ENCODE results near the gene NLGN4Y. TPM values are rescaled to one million over a fixed set of nuclear protein-coding genes. Genes with fewer than 3 reads are reported as not detected.

NLGN4Y gene
- total and polyA plus RNA-seq, 10 of the 15 experiments (the other 5 are each of a cell fraction or from before 2014, with no cell fraction given) = not detected

DNA sequence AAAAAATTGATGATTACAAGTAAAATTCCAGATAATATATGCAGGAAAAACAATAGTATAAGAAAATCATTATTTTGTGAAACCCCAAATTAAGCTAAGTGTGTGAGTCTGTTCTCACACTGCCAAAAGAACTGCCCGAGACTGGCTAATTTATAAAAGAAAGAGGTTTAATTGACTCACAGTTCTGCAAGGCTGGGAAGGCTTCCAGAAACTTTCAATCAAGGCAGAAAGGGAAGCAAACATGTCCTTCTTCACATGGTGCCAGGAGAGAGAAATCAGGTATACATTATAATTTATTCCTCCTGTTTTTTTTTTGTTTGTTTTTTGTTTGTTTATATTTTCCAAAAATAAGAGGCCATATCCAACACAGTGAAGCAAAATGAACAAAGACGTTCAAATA, 276.8 kb downstream of the NLGN4Y start:
- CTCF ChIA-PET = no interaction called here
- H4K20me1 ChIP-seq (ENCODE audit: control insufficient read depth, insufficient read depth) = no peaks in the 10 kb centered on the region
- H3K36me3 ChIP-seq (ENCODE audit: control insufficient read depth in 2 of 2, insufficient read depth in 2 of 2, low read length in 1 of 2) = no peaks in the 10 kb centered on the region
- no peak overlapping the region for H3K4me2 ChIP-seq (ENCODE audit: control insufficient read depth, insufficient read depth)
- H3K79me2 ChIP-seq (ENCODE audit: control insufficient read depth, insufficient read depth, low read length) = no peaks in the 10 kb centered on the region
- H3K9me3 ChIP-seq (replicated peaks; ENCODE audit: control insufficient read depth, insufficient read depth, low read length) = no peaks in the 10 kb centered on the region
- WGBS (ENCODE audit: insufficient coverage, insufficient replicate concordance, low lambda C conversion rate, missing lambda C conversion rate) = no CpG with 5 or more reads among the region's 2 CpGs
- DNase-seq (ENCODE audit: low read depth, low spot score) (no peak), FAIRE-seq (no peak), ATAC-seq (no peak)
- SMC1A ChIA-PET (ENCODE audit: uncharacterized antibody, unreplicated experiment) = no interaction called here
- H3K27me3 ChIP-seq (replicated peaks in 1 of 2; ENCODE audit: control insufficient read depth in 2 of 2, insufficient read depth in 2 of 2, low read length in 1 of 2) = no peaks in the 10 kb centered on the region
- in situ Hi-C loops (cut with MboI) = no loop called here
- intact Hi-C loops (cut with micrococcal nuclease; ENCODE audit: unreplicated experiment) = no loop called here
- H3K9ac ChIP-seq (ENCODE audit: control insufficient read depth, insufficient read depth, low read length) = no peak overlapping the region
- RAD21 ChIA-PET (ENCODE audit: unreplicated experiment) = no interaction called here
- POLR2A ChIA-PET = no interaction called here
- H3K27ac ChIP-seq (ENCODE audit: control insufficient read depth, insufficient read depth) = no peak overlapping the region
- H2AFZ ChIP-seq (ENCODE audit: control insufficient read depth, low read depth, low read length) = no peak overlapping the region
- no TSS peak for BruUV-seq (replicated peaks)
- TF ChIP-seq, protein P1, sequence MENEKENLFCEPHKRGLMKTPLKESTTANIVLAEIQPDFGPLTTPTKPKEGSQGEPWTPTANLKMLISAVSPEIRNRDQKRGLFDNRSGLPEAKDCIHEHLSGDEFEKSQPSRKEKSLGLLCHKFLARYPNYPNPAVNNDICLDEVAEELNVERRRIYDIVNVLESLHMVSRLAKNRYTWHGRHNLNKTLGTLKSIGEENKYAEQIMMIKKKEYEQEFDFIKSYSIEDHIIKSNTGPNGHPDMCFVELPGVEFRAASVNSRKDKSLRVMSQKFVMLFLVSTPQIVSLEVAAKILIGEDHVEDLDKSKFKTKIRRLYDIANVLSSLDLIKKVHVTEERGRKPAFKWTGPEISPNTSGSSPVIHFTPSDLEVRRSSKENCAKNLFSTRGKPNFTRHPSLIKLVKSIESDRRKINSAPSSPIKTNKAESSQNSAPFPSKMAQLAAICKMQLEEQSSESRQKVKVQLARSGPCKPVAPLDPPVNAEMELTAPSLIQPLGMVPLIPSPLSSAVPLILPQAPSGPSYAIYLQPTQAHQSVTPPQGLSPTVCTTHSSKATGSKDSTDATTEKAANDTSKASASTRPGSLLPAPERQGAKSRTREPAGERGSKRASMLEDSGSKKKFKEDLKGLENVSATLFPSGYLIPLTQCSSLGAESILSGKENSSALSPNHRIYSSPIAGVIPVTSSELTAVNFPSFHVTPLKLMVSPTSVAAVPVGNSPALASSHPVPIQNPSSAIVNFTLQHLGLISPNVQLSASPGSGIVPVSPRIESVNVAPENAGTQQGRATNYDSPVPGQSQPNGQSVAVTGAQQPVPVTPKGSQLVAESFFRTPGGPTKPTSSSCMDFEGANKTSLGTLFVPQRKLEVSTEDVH (IDR thresholded peaks at IDR 0.05; ENCODE audit: low read depth, partially characterized antibody) = no peak
- TF ChIP-seq CBX3 (IDR thresholded peaks at IDR 0.05; ENCODE audit: borderline replicate concordance, low read depth) (no peak), SRF (IDR thresholded peaks at IDR 0.05; ENCODE audit: low read depth in 2 of 2, low read length in 2 of 2) (no peak), SMAD5 (IDR thresholded peaks at IDR 0.05; ENCODE audit: low read depth) (no peak), ZNF217 (IDR thresholded peaks at IDR 0.05) (no peak), ATF7 (IDR thresholded peaks at IDR 0.05; ENCODE audit: low read depth) (no peak), GATAD2B (conservative IDR thresholded peaks at IDR 0.05; ENCODE audit: low read depth) (no peak)
- TF ChIP-seq, protein P2, sequence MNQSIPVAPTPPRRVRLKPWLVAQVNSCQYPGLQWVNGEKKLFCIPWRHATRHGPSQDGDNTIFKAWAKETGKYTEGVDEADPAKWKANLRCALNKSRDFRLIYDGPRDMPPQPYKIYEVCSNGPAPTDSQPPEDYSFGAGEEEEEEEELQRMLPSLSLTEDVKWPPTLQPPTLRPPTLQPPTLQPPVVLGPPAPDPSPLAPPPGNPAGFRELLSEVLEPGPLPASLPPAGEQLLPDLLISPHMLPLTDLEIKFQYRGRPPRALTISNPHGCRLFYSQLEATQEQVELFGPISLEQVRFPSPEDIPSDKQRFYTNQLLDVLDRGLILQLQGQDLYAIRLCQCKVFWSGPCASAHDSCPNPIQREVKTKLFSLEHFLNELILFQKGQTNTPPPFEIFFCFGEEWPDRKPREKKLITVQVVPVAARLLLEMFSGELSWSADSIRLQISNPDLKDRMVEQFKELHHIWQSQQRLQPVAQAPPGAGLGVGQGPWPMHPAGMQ (IDR thresholded peaks at IDR 0.05; ENCODE audit: borderline replicate concordance) = no peak
- TF ChIP-seq, protein P3, sequence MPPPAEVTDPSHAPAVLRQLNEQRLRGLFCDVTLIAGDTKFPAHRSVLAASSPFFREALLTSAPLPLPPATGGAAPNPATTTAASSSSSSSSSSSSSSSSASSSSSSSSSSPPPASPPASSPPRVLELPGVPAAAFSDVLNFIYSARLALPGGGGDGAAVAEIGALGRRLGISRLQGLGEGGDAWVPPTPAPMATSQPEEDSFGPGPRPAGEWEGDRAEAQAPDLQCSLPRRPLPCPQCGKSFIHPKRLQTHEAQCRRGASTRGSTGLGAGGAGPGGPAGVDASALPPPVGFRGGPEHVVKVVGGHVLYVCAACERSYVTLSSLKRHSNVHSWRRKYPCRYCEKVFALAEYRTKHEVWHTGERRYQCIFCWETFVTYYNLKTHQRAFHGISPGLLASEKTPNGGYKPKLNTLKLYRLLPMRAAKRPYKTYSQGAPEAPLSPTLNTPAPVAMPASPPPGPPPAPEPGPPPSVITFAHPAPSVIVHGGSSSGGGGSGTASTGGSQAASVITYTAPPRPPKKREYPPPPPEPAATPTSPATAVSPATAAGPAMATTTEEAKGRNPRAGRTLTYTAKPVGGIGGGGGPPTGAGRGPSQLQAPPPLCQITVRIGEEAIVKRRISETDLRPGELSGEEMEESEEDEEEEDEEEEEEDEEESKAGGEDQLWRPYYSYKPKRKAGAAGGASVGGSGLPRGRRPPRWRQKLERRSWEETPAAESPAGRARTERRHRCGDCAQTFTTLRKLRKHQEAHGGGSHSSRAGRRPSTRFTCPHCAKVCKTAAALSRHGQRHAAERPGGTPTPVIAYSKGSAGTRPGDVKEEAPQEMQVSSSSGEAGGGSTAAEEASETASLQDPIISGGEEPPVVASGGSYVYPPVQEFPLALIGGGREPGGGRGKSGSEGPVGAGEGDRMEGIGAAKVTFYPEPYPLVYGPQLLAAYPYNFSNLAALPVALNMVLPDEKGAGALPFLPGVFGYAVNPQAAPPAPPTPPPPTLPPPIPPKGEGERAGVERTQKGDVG (CRISPR knock-in tag; IDR thresholded peaks at IDR 0.05) = no peak
- no peak overlapping the region for H3K4me3 ChIP-seq
- H3K4me1 ChIP-seq (ENCODE audit: control insufficient read depth, insufficient read depth, low read length) = no peaks in the 10 kb centered on the region

All from GM12878 (cell line).